SKM-1 (cell line): ENCODE measurements around the gene KCNF1.
"Not testable (repeated sequence)": the region's sequence is repeated elsewhere in the genome, so short reads cannot be mapped to it uniquely, and the experiment has no call there.

ENCODE experiments used
- DNase-seq: peaks from one replicate; lab custom pipeline; 2025; ENCODE audit not compliant: unreplicated experiment; lab: John Stamatoyannopoulos, UW

KCNF1 gene

GRCh38 chr2:10935953-10936942, 24.5 kb downstream of the KCNF1 start:
- DNase-seq, result no peak

- no peak for DNase-seq
Observed at GRCh38 chr2:10939058-10939457, 27.3 kb downstream of the KCNF1 start.

- no peak for DNase-seq
Observed at GRCh38 chr2:10940596-10940995, 28.9 kb downstream of the KCNF1 start.

GRCh38 chr2:10941383-10941782, 29.6 kb downstream of the KCNF1 start:
- no peak for DNase-seq

GRCh38 chr2:10944799-10945198, 33.1 kb downstream of the KCNF1 start:
- DNase-seq, result no peak

GRCh38 chr2:10946394-10946793, 34.7 kb downstream of the KCNF1 start:
- DNase-seq, result no peak

GRCh38 chr2:10947005-10947440, 35.3 kb downstream of the KCNF1 start:
- no peak for DNase-seq

GRCh38 chr2:10947446-10948187, 35.9 kb downstream of the KCNF1 start:
- no peak for DNase-seq

GRCh38 chr2:10948188-10948564, 36.4 kb downstream of the KCNF1 start:
- no peak for DNase-seq

- no peak for DNase-seq
Observed at GRCh38 chr2:10948606-10949230, 37.0 kb downstream of the KCNF1 start.

- DNase-seq, result no peak
Observed at GRCh38 chr2:10949835-10950234, 38.1 kb downstream of the KCNF1 start.

- DNase-seq, result no peak
Observed at GRCh38 chr2:10951558-10952414, 40.1 kb downstream of the KCNF1 start.

GRCh38 chr2:10954416-10954815, 42.7 kb downstream of the KCNF1 start:
- DNase-seq, result no peak

GRCh38 chr2:10954856-10955818, 43.4 kb downstream of the KCNF1 start:
- DNase-seq, result no peak

- no peak for DNase-seq
Observed at GRCh38 chr2:10956006-10956790, 44.5 kb downstream of the KCNF1 start.

GRCh38 chr2:10957391-10957790, 45.7 kb downstream of the KCNF1 start:
- DNase-seq, result no peak

- not testable (repeated sequence) for DNase-seq
Observed at GRCh38 chr2:10958452-10958851, 46.7 kb downstream of the KCNF1 start.

GRCh38 chr2:10960606-10961489, 49.1 kb downstream of the KCNF1 start:
- no peak for DNase-seq
